RPMI8226 (cell line): ENCODE results near the gene CRB1.
"Not testable (repeated sequence)": the region's sequence is repeated elsewhere in the genome, so short reads cannot be mapped to it uniquely, and the experiment has no call there.

Experiments used
- DNase-seq: peaks from one replicate; pipeline ENCODE4 v3.0.0-alpha.2; 2015

The CRB1 gene

DNA sequence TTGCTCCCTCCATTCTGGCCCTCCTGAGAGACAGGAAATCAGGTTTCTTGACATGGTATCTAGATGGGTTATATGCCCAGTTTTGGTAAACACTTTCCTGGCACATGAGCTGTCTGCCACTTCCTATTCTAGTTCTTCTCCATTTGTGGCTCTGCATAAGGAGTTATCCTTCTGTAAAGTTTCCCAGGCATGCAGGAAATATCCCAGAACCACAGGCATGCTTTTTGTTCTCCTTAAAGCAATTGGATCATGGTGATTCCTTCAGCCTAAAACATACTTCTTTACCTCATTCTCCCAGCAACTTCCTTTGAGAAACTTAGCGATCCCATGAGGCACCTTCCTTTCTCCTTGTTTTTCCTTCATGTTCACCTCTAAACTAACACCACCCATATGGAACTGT is 199.8 kb downstream of the CRB1 start:
- no peak for DNase-seq

GRCh38 chr1:197468543-197469175 is 200.6 kb downstream of the CRB1 start:
- no peak for DNase-seq

DNA sequence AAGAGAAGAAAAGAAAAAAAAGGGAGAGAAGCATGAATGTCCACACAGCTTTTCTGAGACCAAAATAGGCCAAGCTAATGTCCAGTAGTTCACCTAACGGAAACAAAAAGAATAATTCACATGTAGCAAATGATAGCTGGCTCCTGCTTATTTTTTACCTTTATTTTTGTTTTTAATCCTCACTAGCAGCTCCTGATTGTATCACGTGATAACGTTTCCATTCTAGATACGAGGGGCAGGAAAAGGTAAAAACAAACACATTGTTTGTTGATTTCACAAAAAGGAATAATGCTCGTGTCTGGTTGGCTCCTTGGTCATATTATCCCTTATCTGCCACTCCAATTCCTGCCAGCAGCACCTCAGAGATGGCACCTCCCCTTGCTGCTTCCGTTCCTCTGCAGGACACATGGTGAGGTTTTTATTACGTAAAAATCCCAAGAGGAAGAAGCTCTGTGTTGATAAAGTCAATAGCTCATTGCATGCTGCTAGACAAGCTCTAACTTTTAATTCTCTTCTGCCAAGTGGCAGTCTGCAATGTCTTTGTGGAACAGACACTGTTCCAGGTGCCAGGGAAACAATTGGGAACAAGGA is 201.7 kb downstream of the CRB1 start:
- DNase-seq, result no peak

DNA sequence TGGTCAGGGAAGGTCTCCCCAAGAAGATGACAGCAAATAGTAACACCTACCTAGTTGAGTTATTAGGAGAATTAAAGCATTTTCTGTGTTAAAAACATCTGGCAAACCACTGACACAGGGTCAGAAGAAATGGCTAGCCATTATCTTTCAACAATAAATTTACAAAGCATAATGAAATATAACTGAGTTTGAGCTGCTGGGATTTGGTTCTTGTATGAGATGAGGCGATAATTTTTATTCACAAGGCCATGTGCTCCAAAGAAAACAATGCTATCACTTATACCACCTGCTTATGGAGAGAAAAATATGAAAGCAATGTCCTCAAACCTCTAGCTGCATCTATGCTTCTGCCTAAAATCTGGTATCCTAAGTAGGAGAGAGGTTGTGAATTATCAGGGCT is 202.3 kb downstream of the CRB1 start:
- DNase-seq, result no peak

DNA sequence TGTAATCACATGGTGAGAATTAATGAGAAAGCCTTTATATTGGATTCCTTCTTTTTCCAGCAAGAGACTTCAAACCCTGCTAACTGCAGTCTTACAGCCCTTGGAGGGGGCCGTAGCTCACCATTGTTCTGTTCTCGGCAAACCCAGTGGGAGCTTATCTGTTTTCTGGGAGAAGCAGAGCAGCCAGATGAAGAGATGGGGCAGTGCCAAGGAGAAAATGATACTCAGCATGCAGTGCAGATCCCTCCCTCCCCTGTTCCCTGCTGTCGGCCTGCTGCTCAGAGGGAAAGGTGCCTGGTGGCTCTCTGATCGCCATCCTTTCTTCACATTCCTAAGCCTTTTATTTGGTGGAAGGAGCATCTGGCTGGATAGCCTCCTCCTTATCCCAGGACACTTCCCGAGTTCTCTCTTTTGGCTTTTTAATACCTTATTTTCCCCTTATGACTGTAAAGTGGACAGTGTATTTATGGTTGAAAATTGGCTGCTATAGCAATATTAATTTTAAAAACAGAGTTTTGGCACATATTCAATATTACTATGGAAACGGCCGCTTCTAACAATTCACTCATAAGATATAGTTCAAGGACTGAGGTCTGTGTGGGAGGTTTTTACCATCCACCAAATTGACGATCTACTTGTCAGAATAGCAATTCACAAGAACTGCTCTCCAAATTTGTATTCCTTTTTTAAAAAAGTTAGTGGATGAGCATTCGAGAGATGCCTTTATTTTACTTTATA is 203.4 kb downstream of the CRB1 start:
- DNase-seq, result no peak

GRCh38 chr1:197472141-197472540 is 204.1 kb downstream of the CRB1 start:
- no peak for DNase-seq

GRCh38 chr1:197480446-197480845 is 212.4 kb downstream of the CRB1 start:
- no peak for DNase-seq

DNA sequence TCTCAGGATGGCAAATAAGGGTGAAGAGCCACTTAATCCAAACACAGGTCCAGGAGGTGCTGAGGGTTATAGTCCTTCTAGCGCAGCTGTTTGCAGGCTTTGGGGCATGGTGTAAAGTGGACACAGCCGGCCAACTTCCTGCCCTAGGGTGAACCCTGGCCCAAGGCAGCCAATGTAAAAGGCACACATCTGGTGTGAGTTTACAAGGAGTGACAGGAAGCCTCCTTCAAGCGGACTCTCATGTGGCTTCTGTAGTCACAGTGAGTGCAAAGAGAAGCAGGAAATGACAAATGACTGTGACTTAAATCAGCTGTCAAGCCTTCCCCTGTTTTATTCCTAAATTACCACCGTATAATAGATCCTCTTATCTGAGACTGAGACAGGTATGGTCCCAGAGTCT is 213.0 kb downstream of the CRB1 start:
- DNase-seq, result no peak

DNA sequence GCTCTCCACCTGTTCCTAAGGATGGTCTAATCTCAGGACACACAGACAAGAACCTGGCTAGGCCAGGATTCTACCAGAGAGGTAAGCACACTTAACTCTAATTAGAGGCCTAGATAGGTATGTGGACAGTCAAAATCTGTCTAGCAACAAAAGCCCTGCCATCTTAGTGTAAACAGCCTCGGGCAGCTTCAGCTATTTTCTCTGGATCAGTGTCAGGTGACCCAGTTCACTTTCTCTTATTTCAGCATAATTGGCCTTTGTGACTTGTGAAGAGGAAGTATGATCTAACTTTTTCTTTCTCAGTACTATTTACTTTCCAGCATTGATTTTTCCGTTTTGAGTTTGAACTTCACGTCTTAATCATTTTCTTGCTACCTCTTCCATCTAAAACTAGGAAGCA is 217.7 kb downstream of the CRB1 start:
- peak; percentile 34 for DNase-seq

GRCh38 chr1:197486946-197487345 is 218.9 kb downstream of the CRB1 start:
- DNase-seq, result peak; percentile 46

DNA sequence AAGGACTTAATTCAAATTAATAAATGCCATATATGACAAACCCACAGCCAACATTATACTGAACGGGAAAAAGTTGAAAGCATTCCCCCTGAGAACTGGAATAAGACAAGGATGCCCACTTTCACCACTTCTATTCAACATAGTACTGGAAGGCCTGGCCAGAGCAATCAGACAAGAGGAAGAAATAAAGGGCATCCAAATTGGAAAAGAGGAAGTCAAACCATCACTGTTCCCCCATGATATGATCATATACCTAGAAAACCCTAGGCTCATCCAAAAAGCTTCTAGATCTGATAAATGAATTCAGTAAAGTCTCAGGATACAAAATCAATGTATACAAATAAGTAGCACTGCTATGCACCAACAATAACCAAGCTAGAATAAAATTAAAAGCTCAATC is 223.5 kb downstream of the CRB1 start:
- DNase-seq, result not testable (repeated sequence)

DNA sequence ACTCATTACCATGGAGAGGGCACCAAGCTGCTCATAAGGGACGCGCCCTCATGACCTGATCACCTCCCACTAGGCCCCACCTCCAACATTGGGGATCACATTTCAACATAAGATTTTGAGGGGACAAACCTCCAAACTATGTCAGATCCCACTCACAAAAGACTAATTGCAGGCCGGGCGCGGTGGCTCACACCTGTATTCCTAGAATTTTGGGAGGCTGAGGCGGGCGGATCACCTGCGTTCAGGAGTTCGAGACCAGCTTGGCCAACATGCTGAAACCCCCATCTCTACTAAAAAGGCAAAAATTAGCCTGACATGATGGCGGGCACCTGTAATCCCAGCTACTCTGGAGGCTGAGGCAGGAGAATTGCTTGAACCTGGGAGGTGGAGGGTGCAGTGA is 228.7 kb downstream of the CRB1 start:
- no peak for DNase-seq

DNA sequence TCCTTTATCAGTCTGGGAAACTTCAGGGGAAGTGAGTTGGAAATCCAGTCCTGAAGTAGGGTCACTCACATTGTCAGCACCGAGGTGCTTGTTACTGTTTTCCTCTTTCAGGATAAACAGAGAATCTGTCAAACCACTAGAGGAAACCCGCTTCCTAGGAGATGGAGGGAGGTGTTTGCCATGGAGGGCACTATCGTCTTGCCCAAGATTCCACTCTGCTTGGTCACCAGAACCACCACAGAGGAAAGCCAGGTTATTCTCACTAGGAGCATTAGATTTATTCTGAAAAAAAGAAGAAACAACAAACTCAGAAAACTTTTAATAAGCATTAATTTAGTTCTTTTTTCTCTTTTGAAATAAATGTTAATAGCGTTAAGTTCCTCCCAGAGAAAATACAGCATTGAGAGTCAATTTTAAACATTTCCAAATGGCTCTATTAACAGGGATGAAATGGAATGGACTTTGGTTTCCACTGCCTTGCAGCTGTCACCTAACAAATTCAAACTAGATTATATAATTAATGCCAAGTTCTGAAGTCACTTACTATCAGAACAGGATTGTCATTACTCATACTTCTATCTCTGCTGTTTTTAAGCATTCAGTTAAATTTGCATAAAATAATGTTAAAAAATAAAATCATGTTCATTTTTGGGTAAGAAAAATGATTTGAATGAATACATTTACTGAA is 242.8 kb downstream of the CRB1 start:
- no peak for DNase-seq

DNA sequence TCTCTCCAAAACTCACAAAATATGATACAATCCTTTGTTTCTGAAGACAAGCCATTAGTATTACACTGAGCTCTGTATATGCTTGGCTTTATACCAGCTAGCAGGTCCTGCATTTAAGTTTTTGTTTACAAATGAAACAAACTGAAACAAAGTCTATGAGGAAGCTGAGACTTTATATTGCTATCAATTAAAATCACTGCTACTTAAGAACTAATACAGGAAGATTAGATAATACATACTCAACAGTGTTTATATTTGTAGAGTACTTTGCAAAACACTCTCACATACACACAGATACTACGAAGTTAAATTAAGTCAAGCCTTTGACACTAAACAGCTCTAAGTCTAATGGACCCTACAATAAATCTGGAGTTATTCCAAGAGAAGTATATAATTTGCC is 247.4 kb downstream of the CRB1 start:
- no peak for DNase-seq

GRCh38 chr1:197519741-197520334 is 251.8 kb downstream of the CRB1 start:
- DNase-seq, result peak; percentile 19

- DNase-seq, result peak; percentile 62
Observed at GRCh38 chr1:197521118-197521739, 253.2 kb downstream of the CRB1 start.

- peak; percentile 48 for DNase-seq
Observed at GRCh38 chr1:197526736-197527371, 258.8 kb downstream of the CRB1 start.
